Measurements from ENCODE around the gene CLTA.

DNA sequence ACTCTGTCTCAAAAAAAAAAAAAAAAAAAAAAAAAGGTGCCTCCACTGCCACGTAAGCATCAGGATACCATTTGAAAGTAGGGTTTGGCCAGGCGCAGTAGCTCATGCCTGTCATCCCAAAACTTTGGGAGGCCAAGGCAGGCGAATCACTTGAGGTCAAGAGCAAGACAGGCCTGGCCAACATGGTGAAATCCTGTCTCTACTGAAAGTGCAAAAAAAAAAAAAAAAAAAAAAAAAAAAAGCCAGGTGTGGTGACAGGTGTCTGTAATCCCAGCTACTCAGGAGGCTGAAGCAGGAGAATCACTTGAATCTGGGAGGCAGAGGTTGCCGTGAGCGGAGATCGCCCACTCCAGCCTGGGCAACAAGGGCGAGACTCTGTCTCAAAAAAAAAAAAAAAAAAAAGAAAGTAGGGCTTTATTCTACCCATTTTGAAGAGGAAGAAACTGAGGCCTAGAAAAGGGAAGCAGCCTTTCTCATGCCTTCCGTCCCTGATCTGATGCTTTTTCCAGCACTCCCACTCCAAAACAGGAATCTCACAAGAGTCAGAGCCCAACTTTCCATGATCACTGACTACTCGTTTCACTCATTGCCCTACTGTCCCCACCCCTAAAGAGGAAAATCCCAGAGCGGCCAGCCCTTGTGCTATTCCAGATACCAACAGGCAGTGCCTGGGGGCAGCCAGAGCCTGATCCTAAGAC is 37.8 kb upstream of the CLTA start:
- TF ChIP-seq, protein P1, sequence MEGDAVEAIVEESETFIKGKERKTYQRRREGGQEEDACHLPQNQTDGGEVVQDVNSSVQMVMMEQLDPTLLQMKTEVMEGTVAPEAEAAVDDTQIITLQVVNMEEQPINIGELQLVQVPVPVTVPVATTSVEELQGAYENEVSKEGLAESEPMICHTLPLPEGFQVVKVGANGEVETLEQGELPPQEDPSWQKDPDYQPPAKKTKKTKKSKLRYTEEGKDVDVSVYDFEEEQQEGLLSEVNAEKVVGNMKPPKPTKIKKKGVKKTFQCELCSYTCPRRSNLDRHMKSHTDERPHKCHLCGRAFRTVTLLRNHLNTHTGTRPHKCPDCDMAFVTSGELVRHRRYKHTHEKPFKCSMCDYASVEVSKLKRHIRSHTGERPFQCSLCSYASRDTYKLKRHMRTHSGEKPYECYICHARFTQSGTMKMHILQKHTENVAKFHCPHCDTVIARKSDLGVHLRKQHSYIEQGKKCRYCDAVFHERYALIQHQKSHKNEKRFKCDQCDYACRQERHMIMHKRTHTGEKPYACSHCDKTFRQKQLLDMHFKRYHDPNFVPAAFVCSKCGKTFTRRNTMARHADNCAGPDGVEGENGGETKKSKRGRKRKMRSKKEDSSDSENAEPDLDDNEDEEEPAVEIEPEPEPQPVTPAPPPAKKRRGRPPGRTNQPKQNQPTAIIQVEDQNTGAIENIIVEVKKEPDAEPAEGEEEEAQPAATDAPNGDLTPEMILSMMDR (conservative IDR thresholded peaks at IDR 0.05 in 1 of 2, IDR thresholded peaks at IDR 0.05 in 1 of 2; ENCODE audit: extremely low read depth in 1 of 2, insufficient read depth in 1 of 2, low read depth in 1 of 2, low read length in 2 of 2), result no peak
- TF ChIP-seq EZH2 (IDR thresholded peaks at IDR 0.05; ENCODE audit: borderline replicate concordance, low read length), result no peak

Data from mammary epithelial cell (primary cell).